ENCODE data around the gene TUBAL3. TPM values are rescaled to one million over a fixed set of nuclear protein-coding genes. Genes with fewer than 3 reads are reported as not detected.

Gene TUBAL3
- polyA plus RNA-seq, 1 of the 3 experiments (the other 2 are of a cell fraction) = not detected

DNA sequence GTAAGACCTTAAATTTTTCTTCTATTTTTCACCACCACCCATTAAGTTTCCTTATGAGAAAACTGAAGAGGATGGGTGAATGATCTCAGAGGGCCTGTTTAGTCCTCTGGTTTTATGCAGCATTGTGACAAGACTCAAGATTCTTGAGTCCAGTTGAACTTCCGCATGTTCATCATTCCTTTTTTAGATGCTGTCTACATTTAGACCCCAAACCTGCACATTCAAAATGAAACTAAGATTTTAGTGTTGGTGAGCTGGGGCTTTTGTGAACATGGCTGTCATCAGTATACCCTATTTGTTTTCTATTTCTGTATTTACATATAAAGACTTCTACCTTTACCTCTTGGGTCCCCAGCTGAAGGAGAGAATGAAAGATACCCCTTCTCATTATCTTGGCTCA, 38.8 kb upstream of the TUBAL3 start:
- ChIA-PET POLR2A (no interaction called here), CTCF (interaction anchor here (0.6 to 17.2 kb wide), 8 partner anchors 10 to 598 kb away, joined by 3 to 449 read pairs (median 6); no protein-coding TSS in a partner anchor)
- Histone ChIP-seq H3K4me3 (ENCODE audit: low read depth in 2 of 2, low read length in 1 of 2) (no peak overlapping the region), H3K27me3 (ENCODE audit: insufficient read depth) (no peaks in the 10 kb centered on the region), H2AFZ (ENCODE audit: low read depth) (no peak overlapping the region), H4K20me1 (ENCODE audit: insufficient read depth) (no peaks in the 10 kb centered on the region), H3K9ac (no peak overlapping the region), H3K27ac (ENCODE audit: low read depth in 2 of 2, low read length in 1 of 2) (no peak overlapping the region), H3K9me3 (no peaks in the 10 kb centered on the region), H3K4me2 (no peak overlapping the region), H3F3A (replicated peaks; ENCODE audit: insufficient read depth) (no peaks in the 10 kb centered on the region), H3K36me3 (replicated peaks in 1 of 2; ENCODE audit: control insufficient read depth in 1 of 2, insufficient read depth in 2 of 2, low read length in 1 of 2) (peaks cover 0 to 2% of the 10 kb centered on the region in 2 experiments), H3K9me2 (no peaks in the 10 kb centered on the region), H3K79me2 (ENCODE audit: insufficient read depth) (peaks cover 8% of the 10 kb centered on the region; the same call in 1 of the 2 replicates), H3K4me1 (ENCODE audit: control insufficient read depth in 1 of 2, insufficient read depth in 2 of 2, low read depth in 1 of 2, low read length in 1 of 2) (peaks cover 0 to 16% of the 10 kb centered on the region in 2 experiments; a peak in 2 of 4 replicates)
- 93% methylated on average over 1 of the region's 1 CpG for WGBS (ENCODE audit: low lambda C conversion rate)
- TF ChIP-seq FOXJ3 (CRISPR knock-in tag; IDR thresholded peaks at IDR 0.05) (no peak), TEAD4 (IDR thresholded peaks at IDR 0.05; ENCODE audit: borderline replicate concordance, insufficient read depth) (no peak), EP300 (IDR thresholded peaks at IDR 0.05; ENCODE audit: borderline replicate concordance in 1 of 2, low read depth in 1 of 2, low read length in 1 of 2) (no peak), RFX5 (IDR thresholded peaks at IDR 0.05; ENCODE audit: low read length) (no peak), NFIC (IDR thresholded peaks at IDR 0.05; ENCODE audit: borderline replicate concordance) (no peak), GATA2 (CRISPR knock-in tag; IDR thresholded peaks at IDR 0.05) (no peak), RCOR1 (IDR thresholded peaks at IDR 0.05; ENCODE audit: low read length) (no peak), YY1 (IDR thresholded peaks at IDR 0.05; ENCODE audit: low read depth) (no peak), TAF1 (IDR thresholded peaks at IDR 0.05; ENCODE audit: borderline replicate concordance, low read depth, low read length) (no peak), MEF2A (IDR thresholded peaks at IDR 0.05; ENCODE audit: borderline replicate concordance, low read depth) (no peak), EZH2phosphoT487 (IDR thresholded peaks at IDR 0.05; ENCODE audit: borderline replicate concordance, low read depth) (no peak), SIN3A (IDR thresholded peaks at IDR 0.05; ENCODE audit: borderline replicate concordance, low read depth, low read length) (no peak), POLR2AphosphoS5 (IDR thresholded peaks at IDR 0.05; ENCODE audit: low read depth, low read length) (no peak)
- TF ChIP-seq, protein P1, sequence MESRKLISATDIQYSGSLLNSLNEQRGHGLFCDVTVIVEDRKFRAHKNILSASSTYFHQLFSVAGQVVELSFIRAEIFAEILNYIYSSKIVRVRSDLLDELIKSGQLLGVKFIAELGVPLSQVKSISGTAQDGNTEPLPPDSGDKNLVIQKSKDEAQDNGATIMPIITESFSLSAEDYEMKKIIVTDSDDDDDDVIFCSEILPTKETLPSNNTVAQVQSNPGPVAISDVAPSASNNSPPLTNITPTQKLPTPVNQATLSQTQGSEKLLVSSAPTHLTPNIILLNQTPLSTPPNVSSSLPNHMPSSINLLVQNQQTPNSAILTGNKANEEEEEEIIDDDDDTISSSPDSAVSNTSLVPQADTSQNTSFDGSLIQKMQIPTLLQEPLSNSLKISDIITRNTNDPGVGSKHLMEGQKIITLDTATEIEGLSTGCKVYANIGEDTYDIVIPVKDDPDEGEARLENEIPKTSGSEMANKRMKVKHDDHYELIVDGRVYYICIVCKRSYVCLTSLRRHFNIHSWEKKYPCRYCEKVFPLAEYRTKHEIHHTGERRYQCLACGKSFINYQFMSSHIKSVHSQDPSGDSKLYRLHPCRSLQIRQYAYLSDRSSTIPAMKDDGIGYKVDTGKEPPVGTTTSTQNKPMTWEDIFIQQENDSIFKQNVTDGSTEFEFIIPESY (IDR thresholded peaks at IDR 0.05; ENCODE audit: borderline replicate concordance, low read depth) = no peak
- TF ChIP-seq, protein P2, sequence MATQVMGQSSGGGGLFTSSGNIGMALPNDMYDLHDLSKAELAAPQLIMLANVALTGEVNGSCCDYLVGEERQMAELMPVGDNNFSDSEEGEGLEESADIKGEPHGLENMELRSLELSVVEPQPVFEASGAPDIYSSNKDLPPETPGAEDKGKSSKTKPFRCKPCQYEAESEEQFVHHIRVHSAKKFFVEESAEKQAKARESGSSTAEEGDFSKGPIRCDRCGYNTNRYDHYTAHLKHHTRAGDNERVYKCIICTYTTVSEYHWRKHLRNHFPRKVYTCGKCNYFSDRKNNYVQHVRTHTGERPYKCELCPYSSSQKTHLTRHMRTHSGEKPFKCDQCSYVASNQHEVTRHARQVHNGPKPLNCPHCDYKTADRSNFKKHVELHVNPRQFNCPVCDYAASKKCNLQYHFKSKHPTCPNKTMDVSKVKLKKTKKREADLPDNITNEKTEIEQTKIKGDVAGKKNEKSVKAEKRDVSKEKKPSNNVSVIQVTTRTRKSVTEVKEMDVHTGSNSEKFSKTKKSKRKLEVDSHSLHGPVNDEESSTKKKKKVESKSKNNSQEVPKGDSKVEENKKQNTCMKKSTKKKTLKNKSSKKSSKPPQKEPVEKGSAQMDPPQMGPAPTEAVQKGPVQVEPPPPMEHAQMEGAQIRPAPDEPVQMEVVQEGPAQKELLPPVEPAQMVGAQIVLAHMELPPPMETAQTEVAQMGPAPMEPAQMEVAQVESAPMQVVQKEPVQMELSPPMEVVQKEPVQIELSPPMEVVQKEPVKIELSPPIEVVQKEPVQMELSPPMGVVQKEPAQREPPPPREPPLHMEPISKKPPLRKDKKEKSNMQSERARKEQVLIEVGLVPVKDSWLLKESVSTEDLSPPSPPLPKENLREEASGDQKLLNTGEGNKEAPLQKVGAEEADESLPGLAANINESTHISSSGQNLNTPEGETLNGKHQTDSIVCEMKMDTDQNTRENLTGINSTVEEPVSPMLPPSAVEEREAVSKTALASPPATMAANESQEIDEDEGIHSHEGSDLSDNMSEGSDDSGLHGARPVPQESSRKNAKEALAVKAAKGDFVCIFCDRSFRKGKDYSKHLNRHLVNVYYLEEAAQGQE (IDR thresholded peaks at IDR 0.05; ENCODE audit: low read depth, low read length) = no peak
- TF ChIP-seq, protein P3, sequence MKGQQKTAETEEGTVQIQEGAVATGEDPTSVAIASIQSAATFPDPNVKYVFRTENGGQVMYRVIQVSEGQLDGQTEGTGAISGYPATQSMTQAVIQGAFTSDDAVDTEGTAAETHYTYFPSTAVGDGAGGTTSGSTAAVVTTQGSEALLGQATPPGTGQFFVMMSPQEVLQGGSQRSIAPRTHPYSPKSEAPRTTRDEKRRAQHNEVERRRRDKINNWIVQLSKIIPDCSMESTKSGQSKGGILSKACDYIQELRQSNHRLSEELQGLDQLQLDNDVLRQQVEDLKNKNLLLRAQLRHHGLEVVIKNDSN (IDR thresholded peaks at IDR 0.05; ENCODE audit: borderline replicate concordance, low read depth) = no peak
- DNase-seq = no peak

All from SK-N-SH (cell line).